Testis (tissue), 3 donors: ENCODE measurements around the gene PRPF6. TPM values are rescaled to one million over a fixed set of nuclear protein-coding genes. Genes with fewer than 3 reads are reported as not detected.
A peak's percentile ranks its signal among the peaks of the same experiment; 100 is the strongest.

ENCODE experiments used
- DNase-seq: peaks from one replicate; pipeline ENCODE4 v3.0.0-alpha.2; 2019
- H3K27ac ChIP-seq, 2 donors: fragments of 200-600 bp; sonication (generic); one replicate each; pipeline ENCODE4 v1.5.1; 2019
- H3K27me3 ChIP-seq: fragments of 200-600 bp; sonication (generic); one replicate; pipeline ENCODE4 v1.5.1; 2019
- H3K36me3 ChIP-seq: fragments of 200-600 bp; sonication (generic); one replicate; pipeline ENCODE4 v1.5.1; 2017; ENCODE audit warnings: low read depth; ENCODE audit errors: missing control alignments
- H3K4me1 ChIP-seq: fragments of 200-600 bp; sonication (generic); one replicate; pipeline ENCODE4 v1.5.1; 2019
- H3K4me3 ChIP-seq, 2 donors: fragments of 200-600 bp; sonication (generic); one replicate each; pipeline ENCODE4 v1.5.1; 2017 to 2019
- H3K9me3 ChIP-seq: fragments of 200-600 bp; sonication (generic); one replicate; pipeline ENCODE4 v1.5.1; 2017
- POLR2A ChIP-seq: fragments of 450-650 bp; IDR thresholded peaks from one replicate; pipeline ENCODE4 v1.6.1; 2017; ENCODE audit warnings: antibody characterized with exemption, mild to moderate bottlenecking, moderate library complexity
- WGBS, 2 donors: methylation state at CpG; one replicate each; pipeline ENCODE4 v1.1.5; 2018; 5-methylcytosine and 5-hydroxymethylcytosine counted together
- intact Hi-C: fragments of 100-400 bp; cut with DNase I; formaldehyde crosslinking; loops from one replicate; pipeline ENCODE4 v1.15.1; 2023; ENCODE audit warnings: low total_unique reads
- polyA plus RNA-seq: library from polyadenylated mRNA; stranded (reverse); fragments of 350-450 nt; fragmentation: Illumina TruSeq; extraction: RNeasy Lipid Tissue Mini Kit (QIAGEN cat#74804); gene quantifications from one replicate; pipeline ENCODE4 v1.2.3, GENCODE V29; 2014; ENCODE audit warnings: low read depth, low replicate concordance; ENCODE audit not compliant: insufficient read depth
- total RNA-seq, 2 donors: library from RNA; depleted of rRNA; stranded (reverse); fragments of >200 nt; gene quantifications; one replicate each; pipeline ENCODE4 v1.2.3, GENCODE V29; 2016
- TF ChIP-seq, protein P1 (sequence below), 3 experiments: fragments of 450-650 bp in 2 of 3; fragments of 200-600 bp in 1 of 3; sonication (generic) in 1 of 3; IDR thresholded peaks; one replicate each; pipeline ENCODE4 v1.5.1; 2016 to 2019; ENCODE audit warnings: antibody characterized with exemption in 3 of 3, mild to moderate bottlenecking in 2 of 3, moderate library complexity in 1 of 3

Gene PRPF6
- total and polyA plus RNA-seq, 3 donors from 2014 or later: 106 to 114 (median 107) TPM

DNA sequence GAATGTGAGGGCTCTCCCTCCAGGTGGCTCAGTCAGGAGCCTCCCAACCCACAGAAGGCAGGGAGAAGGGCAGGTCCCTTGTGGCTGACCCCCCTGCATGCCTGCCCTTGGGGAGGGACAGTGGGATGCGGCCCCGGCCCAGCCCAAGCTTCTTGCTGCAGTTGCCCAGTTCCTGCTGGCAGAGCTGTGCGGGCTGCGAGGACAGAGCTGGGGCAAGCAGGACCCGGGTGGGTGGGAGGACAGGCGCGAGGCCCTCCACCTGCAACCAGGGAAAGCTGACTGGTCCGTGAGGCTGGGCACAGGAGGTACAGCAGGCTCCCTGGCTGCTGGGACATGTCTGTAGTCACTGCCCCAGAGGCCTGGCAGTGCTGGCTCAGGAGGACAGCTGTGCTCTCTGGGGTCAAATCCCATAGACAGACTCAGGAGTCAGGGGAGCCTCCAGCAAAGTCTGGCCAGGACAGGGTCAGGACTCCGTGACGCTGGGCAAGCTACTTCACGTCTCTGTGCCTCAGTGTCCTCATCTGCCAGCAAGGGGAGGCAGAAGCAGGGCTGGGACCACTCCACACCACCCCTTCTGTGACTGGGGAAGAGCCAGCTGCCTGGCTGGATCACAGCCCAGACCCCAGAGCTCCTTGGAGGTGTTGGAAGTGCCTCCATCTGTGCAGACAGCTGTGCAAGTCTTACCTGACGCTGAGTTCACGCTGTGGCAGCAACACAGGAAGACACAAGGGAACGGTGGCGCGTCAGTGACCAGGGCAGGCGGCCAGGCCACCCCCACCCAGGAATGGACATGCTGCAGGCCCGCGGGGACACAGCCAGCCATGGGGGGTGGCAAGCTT lies 37.7 kb upstream of the PRPF6 start:
- no peak for DNase-seq
- intact Hi-C loops: no loop called here
- Histone ChIP-seq H3K27me3 (no peaks in the 10 kb centered on the region), H3K36me3 (no peaks in the 10 kb centered on the region), H3K27ac (peak overlapping the region; percentile 22 to 55), H3K9me3 (no peaks in the 10 kb centered on the region), H3K4me3 (no peak overlapping the region), H3K4me1 (peaks cover 16% of the 10 kb centered on the region)
- WGBS, 2 donors: 65 to 74% methylated on average over 4 to 19 of the region's 19 CpGs
- TF ChIP-seq, protein P1, sequence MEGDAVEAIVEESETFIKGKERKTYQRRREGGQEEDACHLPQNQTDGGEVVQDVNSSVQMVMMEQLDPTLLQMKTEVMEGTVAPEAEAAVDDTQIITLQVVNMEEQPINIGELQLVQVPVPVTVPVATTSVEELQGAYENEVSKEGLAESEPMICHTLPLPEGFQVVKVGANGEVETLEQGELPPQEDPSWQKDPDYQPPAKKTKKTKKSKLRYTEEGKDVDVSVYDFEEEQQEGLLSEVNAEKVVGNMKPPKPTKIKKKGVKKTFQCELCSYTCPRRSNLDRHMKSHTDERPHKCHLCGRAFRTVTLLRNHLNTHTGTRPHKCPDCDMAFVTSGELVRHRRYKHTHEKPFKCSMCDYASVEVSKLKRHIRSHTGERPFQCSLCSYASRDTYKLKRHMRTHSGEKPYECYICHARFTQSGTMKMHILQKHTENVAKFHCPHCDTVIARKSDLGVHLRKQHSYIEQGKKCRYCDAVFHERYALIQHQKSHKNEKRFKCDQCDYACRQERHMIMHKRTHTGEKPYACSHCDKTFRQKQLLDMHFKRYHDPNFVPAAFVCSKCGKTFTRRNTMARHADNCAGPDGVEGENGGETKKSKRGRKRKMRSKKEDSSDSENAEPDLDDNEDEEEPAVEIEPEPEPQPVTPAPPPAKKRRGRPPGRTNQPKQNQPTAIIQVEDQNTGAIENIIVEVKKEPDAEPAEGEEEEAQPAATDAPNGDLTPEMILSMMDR (IDR thresholded peaks at IDR 0.05): no peak
- TF ChIP-seq POLR2A: no peak

DNA sequence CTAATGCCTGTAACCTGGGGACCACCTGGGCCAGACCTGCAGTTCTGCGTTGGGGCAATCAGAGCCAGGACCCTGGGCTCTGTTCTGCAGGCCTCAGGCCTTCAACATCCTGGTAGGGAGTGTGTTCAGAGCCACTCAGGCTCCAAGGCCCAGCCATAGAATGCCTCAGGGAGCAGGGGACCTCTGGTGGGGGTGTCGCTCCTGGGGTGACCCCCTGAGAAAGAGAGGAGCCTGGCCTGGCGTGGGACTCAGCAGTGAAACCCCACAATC lies 37.2 kb upstream of the PRPF6 start:
- H3K4me1 ChIP-seq: peaks cover 20% of the 10 kb centered on the region
- intact Hi-C loops: no loop called here
- no peaks in the 10 kb centered on the region for H3K9me3 ChIP-seq
- no peaks in the 10 kb centered on the region for H3K27me3 ChIP-seq
- 100% methylated on average over 2 of the region's 3 CpGs; no CpG with 5 or more reads in 1 of the 2 donors for WGBS, 2 donors
- no peak for DNase-seq
- no peak overlapping the region for H3K27ac ChIP-seq
- TF ChIP-seq, protein P1 (IDR thresholded peaks at IDR 0.05): no peak
- TF ChIP-seq POLR2A: no peak
- H3K36me3 ChIP-seq: no peaks in the 10 kb centered on the region
- H3K4me3 ChIP-seq: no peak overlapping the region

DNA sequence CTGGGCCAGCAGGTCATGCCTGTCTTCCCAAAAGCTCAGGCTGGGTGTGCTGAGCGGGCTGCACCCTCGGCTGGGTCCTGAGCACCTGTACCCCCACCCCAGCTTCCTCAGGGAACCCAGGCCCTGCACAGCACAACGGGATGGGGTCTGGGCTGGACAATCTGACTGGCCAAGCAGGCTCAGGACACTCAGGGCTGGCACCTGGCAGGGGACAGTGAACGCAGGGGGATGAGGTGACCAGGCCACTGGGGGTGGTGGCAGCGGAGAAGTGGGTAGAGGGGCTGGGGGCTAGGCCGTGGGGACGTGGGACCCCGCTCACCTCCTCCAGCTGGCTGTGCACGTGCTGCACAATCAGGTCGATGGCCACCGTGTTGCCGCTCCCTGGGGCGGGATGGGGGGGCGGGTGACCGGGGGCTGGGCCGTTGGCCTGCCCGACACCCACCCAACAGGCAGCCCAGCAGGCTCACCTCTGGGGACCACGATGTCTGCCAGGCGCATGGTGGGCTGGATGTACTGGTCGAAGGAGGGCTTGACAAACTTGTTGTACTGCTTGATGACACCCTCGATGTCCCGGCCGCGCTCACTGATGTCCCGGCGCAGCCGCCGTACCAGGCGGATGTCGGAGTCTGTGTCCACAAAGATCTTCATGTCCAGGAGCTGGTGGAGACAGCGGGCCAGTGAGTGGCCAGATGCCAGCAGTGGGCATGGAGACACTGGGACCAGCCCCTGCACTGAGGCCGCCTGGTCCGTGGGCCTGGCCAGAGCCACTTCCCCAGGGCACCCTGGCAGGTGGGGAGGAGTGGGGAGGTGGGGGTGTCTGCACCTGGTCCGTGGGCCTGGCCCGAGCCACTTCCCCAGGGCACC lies 36.6 kb upstream of the PRPF6 start:
- H3K27me3 ChIP-seq: no peaks in the 10 kb centered on the region
- WGBS, 2 donors: 92% methylated on average over 32 to 33 of the region's 35 CpGs
- intact Hi-C loops: no loop called here
- H3K9me3 ChIP-seq: no peaks in the 10 kb centered on the region
- no peak overlapping the region for H3K27ac ChIP-seq
- DNase-seq: no peak
- TF ChIP-seq POLR2A: no peak
- TF ChIP-seq, protein P1 (IDR thresholded peaks at IDR 0.05): no peak
- no peaks in the 10 kb centered on the region for H3K36me3 ChIP-seq
- H3K4me1 ChIP-seq: peaks cover 26% of the 10 kb centered on the region
- no peak overlapping the region for H3K4me3 ChIP-seq

DNA sequence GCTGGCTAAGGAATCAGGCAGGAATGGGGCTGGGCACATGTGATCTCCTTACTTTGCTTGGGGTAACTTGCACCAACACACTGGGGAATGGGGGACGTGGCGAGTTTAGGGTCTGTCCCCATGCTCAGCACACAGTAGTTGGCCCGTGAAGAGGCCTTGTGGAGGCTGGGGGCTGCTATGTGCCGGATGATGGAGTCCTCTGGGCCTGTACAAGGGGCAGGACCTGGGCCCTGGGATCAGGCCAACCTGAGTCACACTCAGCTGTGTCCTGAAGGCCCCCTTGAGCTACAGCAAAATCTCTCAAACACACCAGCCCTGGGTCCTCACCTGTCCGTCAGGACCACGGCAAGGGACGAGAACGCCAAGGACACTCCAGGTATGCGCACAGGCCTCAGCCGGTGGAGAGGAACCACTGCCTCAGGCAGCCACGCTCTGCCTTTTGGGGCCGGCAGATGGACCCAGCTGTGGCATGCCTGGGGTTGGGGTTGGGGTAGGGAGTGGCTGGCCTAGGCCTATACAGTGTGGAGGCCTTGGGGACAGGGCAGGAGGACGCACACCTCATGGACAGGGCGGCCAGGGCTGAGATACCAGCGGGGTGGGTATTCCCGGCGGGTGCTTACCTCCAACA lies 35.8 kb upstream of the PRPF6 start:
- H3K4me3 ChIP-seq: no peak overlapping the region
- H3K27me3 ChIP-seq: no peaks in the 10 kb centered on the region
- no peak for DNase-seq
- TF ChIP-seq POLR2A: no peak
- TF ChIP-seq, protein P1 (IDR thresholded peaks at IDR 0.05): no peak
- no peaks in the 10 kb centered on the region for H3K36me3 ChIP-seq
- peaks cover 34% of the 10 kb centered on the region for H3K4me1 ChIP-seq
- 83% methylated on average over 7 to 16 of the region's 17 CpGs for WGBS, 2 donors
- intact Hi-C loops: no loop called here
- H3K9me3 ChIP-seq: no peaks in the 10 kb centered on the region
- no peak overlapping the region for H3K27ac ChIP-seq
